PC-3 (cell line): ENCODE data around the gene ASF1B. TPM values are rescaled to one million over a fixed set of nuclear protein-coding genes. Genes with fewer than 3 reads are reported as not detected.
"Not testable (repeated sequence)": the region's sequence is repeated elsewhere in the genome, so short reads cannot be mapped to it uniquely, and the experiment has no call there.

Experiments
- ATAC-seq: fragments of 200-7000 bp; cut with Tn5 transposase; 2 replicates; pipeline ENCODE4 v1.9.1; 2020; ENCODE audit warnings: mild to moderate bottlenecking, moderate library complexity
- BruUV-seq: library from RNA; stranded (reverse); fragments of 400-500 nt; replicated peaks from 2 replicates; lab custom pipeline; 2021; lab: Mats Ljungman, UMichigan
- CTCF ChIA-PET: fragments of 300-600 bp; sonication (Branson Sonifier 250); formaldehyde crosslinking; loops from one replicate; lab custom pipeline; 2022; ENCODE audit warnings: antibody characterized with exemption; lab: Charles Lee
- POLR2A ChIA-PET: fragments of 300-600 bp; sonication (Branson Sonifier 250); formaldehyde crosslinking; loops from one replicate; lab custom pipeline; 2022; ENCODE audit warnings: antibody characterized with exemption; ENCODE audit not compliant: unreplicated experiment; lab: Charles Lee
- DNase-seq: peaks from one replicate; pipeline ENCODE4 v3.0.0-alpha.2; 2015
- H2AFZ ChIP-seq: fragments of 300-600 bp; sonication (generic); 2 replicates; pipeline ENCODE4 v1.6.0; 2016; ENCODE audit warnings: antibody characterized with exemption, low read length
- H3F3A ChIP-seq: fragments of 300-600 bp; sonication (generic); one replicate; pipeline ENCODE4 v1.6.0; 2017; ENCODE audit warnings: antibody characterized with exemption, low read length, control low read depth, mild to moderate bottlenecking; ENCODE audit not compliant: unreplicated experiment
- H3K27ac ChIP-seq: fragments of 300-600 bp; sonication (generic); 2 replicates; pipeline ENCODE4 v1.5.1; 2016; ENCODE audit warnings: mild to moderate bottlenecking, low read length
- H3K27me3 ChIP-seq: fragments of 300-600 bp; sonication (generic); 2 replicates; pipeline ENCODE4 v1.6.1; 2016; ENCODE audit warnings: low read length, mixed read lengths
- H3K36me3 ChIP-seq: fragments of 300-600 bp; sonication (generic); 2 replicates; pipeline ENCODE4 v1.6.1; 2016; ENCODE audit warnings: low read depth, mixed run types, low read length, mixed read lengths
- H3K4me1 ChIP-seq: fragments of 300-600 bp; sonication (generic); 2 replicates; pipeline ENCODE4 v1.5.1; 2016; ENCODE audit warnings: low read length; ENCODE audit not compliant: insufficient read depth
- H3K4me2 ChIP-seq: fragments of 300-600 bp; sonication (generic); 2 replicates; pipeline ENCODE4 v1.6.0; 2016; ENCODE audit warnings: low read length
- H3K4me3 ChIP-seq: fragments of 300-600 bp; sonication (generic); 2 replicates; pipeline ENCODE4 v1.5.1; 2016; ENCODE audit warnings: mild to moderate bottlenecking, low read length, mixed read lengths
- H3K79me2 ChIP-seq: fragments of 300-600 bp; sonication (generic); 2 replicates; pipeline ENCODE4 v1.6.1; 2017; ENCODE audit warnings: low read length, mixed read lengths
- H3K9ac ChIP-seq: fragments of 300-600 bp; sonication (generic); 2 replicates; pipeline ENCODE4 v1.6.0; 2016; ENCODE audit warnings: mild to moderate bottlenecking, low read length
- H3K9me2 ChIP-seq: fragments of 300-600 bp; sonication (generic); replicated peaks from 2 replicates; pipeline ENCODE4 v1.6.1; 2016; ENCODE audit warnings: mixed run types, low read length, mixed read lengths
- H3K9me3 ChIP-seq: fragments of 300-600 bp; sonication (generic); 2 replicates; pipeline ENCODE4 v1.6.1; 2016; ENCODE audit warnings: low read length, mixed read lengths
- H4K20me1 ChIP-seq: fragments of 300-600 bp; sonication (generic); 2 replicates; pipeline ENCODE4 v1.6.1; 2016; ENCODE audit warnings: low read length, mixed read lengths
- EZH2 ChIP-seq: fragments of 300-600 bp; sonication (generic); IDR thresholded peaks from one replicate; pipeline ENCODE4 v1.6.1; 2017; ENCODE audit warnings: antibody characterized with exemption, mild to moderate bottlenecking, low read length; ENCODE audit not compliant: unreplicated experiment
- EZH2phosphoT487 ChIP-seq: fragments of 300-600 bp; sonication (generic); IDR thresholded peaks from 2 replicates; pipeline ENCODE4 v1.6.1; 2018; ENCODE audit warnings: mild to moderate bottlenecking, antibody characterized with exemption, low read length, borderline replicate concordance
- intact Hi-C: fragments of 100-400 bp; cut with micrococcal nuclease; formaldehyde crosslinking; loops from 2 replicates; pipeline ENCODE4 v1.9.0; 2023
- total RNA-seq: library from RNA; depleted of rRNA; stranded (reverse); fragments of >200 nt; gene quantifications from 2 replicates; pipeline ENCODE4 v1.2.3, GENCODE V29; 2014
- TF ChIP-seq, protein P1 (sequence below): fragments of 300-600 bp; sonication (generic); conservative IDR thresholded peaks from 2 replicates; pipeline ENCODE4 v1.5.1; 2017; ENCODE audit warnings: antibody characterized with exemption, low read depth, mild to moderate bottlenecking, low read length

Gene ASF1B
- total RNA-seq, 1 experiment from 2014 or later: 84.7 TPM

GRCh38 chr19:14183741-14184350 is 47.5 kb upstream of the ASF1B start:
- Histone ChIP-seq H2AFZ (no peak overlapping the region), H4K20me1 (no peaks in the 10 kb centered on the region), H3K9me2 (no peaks in the 10 kb centered on the region), H3F3A (no peaks in the 10 kb centered on the region), H3K9me3 (no peaks in the 10 kb centered on the region), H3K27me3 (no peaks in the 10 kb centered on the region), H3K79me2 (peaks cover 3% of the 10 kb centered on the region; the same call in 1 of the 2 replicates), H3K4me1 (no peaks in the 10 kb centered on the region), H3K36me3 (no peaks in the 10 kb centered on the region), H3K9ac (no peak overlapping the region), H3K4me2 (no peak overlapping the region), H3K27ac (no peak overlapping the region), H3K4me3 (no peak overlapping the region)
- ChIA-PET POLR2A (no interaction called here), CTCF (interaction anchor here (0.7 kb wide), 1 partner anchor 16 kb away, joined by 4 read pairs; no protein-coding TSS in a partner anchor)
- no peak for TF ChIP-seq EZH2phosphoT487
- TF ChIP-seq, protein P1, sequence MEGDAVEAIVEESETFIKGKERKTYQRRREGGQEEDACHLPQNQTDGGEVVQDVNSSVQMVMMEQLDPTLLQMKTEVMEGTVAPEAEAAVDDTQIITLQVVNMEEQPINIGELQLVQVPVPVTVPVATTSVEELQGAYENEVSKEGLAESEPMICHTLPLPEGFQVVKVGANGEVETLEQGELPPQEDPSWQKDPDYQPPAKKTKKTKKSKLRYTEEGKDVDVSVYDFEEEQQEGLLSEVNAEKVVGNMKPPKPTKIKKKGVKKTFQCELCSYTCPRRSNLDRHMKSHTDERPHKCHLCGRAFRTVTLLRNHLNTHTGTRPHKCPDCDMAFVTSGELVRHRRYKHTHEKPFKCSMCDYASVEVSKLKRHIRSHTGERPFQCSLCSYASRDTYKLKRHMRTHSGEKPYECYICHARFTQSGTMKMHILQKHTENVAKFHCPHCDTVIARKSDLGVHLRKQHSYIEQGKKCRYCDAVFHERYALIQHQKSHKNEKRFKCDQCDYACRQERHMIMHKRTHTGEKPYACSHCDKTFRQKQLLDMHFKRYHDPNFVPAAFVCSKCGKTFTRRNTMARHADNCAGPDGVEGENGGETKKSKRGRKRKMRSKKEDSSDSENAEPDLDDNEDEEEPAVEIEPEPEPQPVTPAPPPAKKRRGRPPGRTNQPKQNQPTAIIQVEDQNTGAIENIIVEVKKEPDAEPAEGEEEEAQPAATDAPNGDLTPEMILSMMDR: no peak
- no peak for TF ChIP-seq EZH2
- ATAC-seq (no peak), DNase-seq (no peak)
- no TSS peak for BruUV-seq
- intact Hi-C loops: no loop called here

DNA sequence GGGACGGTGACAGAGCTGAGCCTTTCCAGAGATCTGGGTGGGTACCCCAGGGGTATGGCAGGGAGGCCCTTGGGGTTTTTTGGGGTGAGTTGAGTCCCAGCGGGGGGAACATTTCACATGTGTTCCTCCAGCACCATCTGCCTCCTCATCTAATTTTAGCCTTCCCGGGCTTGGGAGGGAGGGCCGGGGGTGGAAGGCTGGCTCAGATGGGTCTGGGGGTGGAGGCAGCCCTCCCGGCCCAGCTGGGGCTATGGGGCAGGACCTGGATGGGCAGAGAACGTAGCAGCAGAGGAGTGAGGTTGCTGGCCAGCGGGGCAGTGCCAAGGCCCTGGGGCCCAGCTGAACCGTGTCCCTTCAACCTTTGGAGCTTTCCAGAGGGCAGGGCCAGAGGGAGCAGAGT is 46.1 kb upstream of the ASF1B start:
- H3K27ac ChIP-seq: no peak overlapping the region
- H3K9me3 ChIP-seq: no peaks in the 10 kb centered on the region
- no peaks in the 10 kb centered on the region for H4K20me1 ChIP-seq
- intact Hi-C loops: no loop called here
- no peaks in the 10 kb centered on the region for H3F3A ChIP-seq
- H3K79me2 ChIP-seq: peaks cover 3% of the 10 kb centered on the region; the same call in 1 of the 2 replicates
- H3K4me3 ChIP-seq: no peak overlapping the region
- TF ChIP-seq EZH2: no peak
- no peak for TF ChIP-seq EZH2phosphoT487
- TF ChIP-seq, protein P1: no peak
- ATAC-seq: no peak
- BruUV-seq: no TSS peak
- no peaks in the 10 kb centered on the region for H3K27me3 ChIP-seq
- CTCF ChIA-PET: no interaction called here
- no peaks in the 10 kb centered on the region for H3K36me3 ChIP-seq
- no peaks in the 10 kb centered on the region for H3K4me1 ChIP-seq
- POLR2A ChIA-PET: no interaction called here
- H3K9me2 ChIP-seq: no peaks in the 10 kb centered on the region
- no peak overlapping the region for H3K9ac ChIP-seq
- no peak overlapping the region for H2AFZ ChIP-seq
- H3K4me2 ChIP-seq: no peak overlapping the region
- DNase-seq: no peak

GRCh38 chr19:14181906-14182305 is 45.5 kb upstream of the ASF1B start:
- H3K4me3 ChIP-seq: no peak overlapping the region
- no peaks in the 10 kb centered on the region for H4K20me1 ChIP-seq
- intact Hi-C loops: no loop called here
- no peaks in the 10 kb centered on the region for H3F3A ChIP-seq
- H3K27ac ChIP-seq: no peak overlapping the region
- DNase-seq: no peak
- no peak overlapping the region for H2AFZ ChIP-seq
- TF ChIP-seq, protein P1: no peak
- TF ChIP-seq EZH2phosphoT487 (no peak), EZH2 (no peak)
- no peak overlapping the region for H3K4me2 ChIP-seq
- H3K9ac ChIP-seq: no peak overlapping the region
- H3K4me1 ChIP-seq: no peaks in the 10 kb centered on the region
- no peaks in the 10 kb centered on the region for H3K9me3 ChIP-seq
- CTCF ChIA-PET: no interaction called here
- H3K79me2 ChIP-seq: peaks cover 3% of the 10 kb centered on the region; the same call in 1 of the 2 replicates
- no peaks in the 10 kb centered on the region for H3K27me3 ChIP-seq
- ATAC-seq: no peak
- BruUV-seq: no TSS peak
- H3K9me2 ChIP-seq: no peaks in the 10 kb centered on the region
- 0 out of 2 replicates have a peak, but pooled peaks cover 3% of the 10 kb centered on the region for H3K36me3 ChIP-seq
- POLR2A ChIA-PET: no interaction called here

DNA sequence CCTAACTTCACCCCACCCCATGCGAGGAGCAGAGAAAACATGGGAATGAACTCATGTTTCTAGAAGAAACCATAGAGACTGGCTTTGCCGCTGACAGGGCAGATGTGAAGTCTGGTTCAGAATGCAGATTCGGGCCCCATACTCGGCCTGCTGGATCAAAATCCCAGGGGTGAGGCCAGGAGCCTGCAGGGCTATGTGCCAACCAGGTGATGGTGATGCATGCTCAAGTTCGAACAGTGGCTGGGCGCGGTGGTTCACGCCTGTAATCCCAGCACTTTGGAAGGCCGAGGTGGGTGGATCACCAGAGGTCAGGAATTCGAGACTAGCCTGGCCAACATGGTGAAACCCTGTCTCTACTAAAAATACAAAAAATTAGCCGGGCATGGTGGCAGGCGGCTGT is 44.8 kb upstream of the ASF1B start:
- H3K79me2 ChIP-seq, H2AFZ ChIP-seq, H3K27ac ChIP-seq, H3K9me2 ChIP-seq, DNase-seq, H3K36me3 ChIP-seq, H3K4me3 ChIP-seq, H3K4me2 ChIP-seq, H4K20me1 ChIP-seq, BruUV-seq, H3F3A ChIP-seq, ATAC-seq, H3K4me1 ChIP-seq, H3K9me3 ChIP-seq, H3K27me3 ChIP-seq, POLR2A ChIA-PET, intact Hi-C loops, CTCF ChIA-PET, H3K9ac ChIP-seq: not testable (repeated sequence)
